Kidney (tissue), 14 donors: Measurements from ENCODE around the gene KIAA0513. TPM values are rescaled to one million over a fixed set of nuclear protein-coding genes. Genes with fewer than 3 reads are reported as not detected.
A peak's percentile ranks its signal among the peaks of the same experiment; 100 is the strongest.

Experiments used
- DNase-seq, 5 donors: peaks; one replicate each; pipeline ENCODE4 v3.0.0-alpha.2; 2013 to 2020
- FAIRE-seq: peaks from 2 replicates; lab custom pipeline; 2012; peaks lifted over from hg19 to GRCh38; lab: Jason Lieb, UNC
- H3K27ac ChIP-seq, 2 donors: one replicate each; pipeline ENCODE4 v1.7.0; 2013; ENCODE audit warnings: low read depth in 2 of 2, low read length in 2 of 2, inconsistent platforms in 1 of 2
- H3K27me3 ChIP-seq: one replicate; pipeline ENCODE4 v1.7.1; 2013; ENCODE audit warnings: low read length, inconsistent platforms; ENCODE audit not compliant: control insufficient read depth, insufficient read depth
- H3K36me3 ChIP-seq, 3 donors: one replicate each; pipeline versions ENCODE4 v1.7.0 to v1.7.1; 2013; ENCODE audit warnings: low read length in 3 of 3, control low read depth in 1 of 3, inconsistent platforms in 1 of 3; ENCODE audit not compliant: insufficient read depth in 3 of 3, control insufficient read depth in 2 of 3
- H3K4me1 ChIP-seq, 3 donors: one replicate each; pipeline versions ENCODE4 v1.7.0 to v1.7.1; 2013; ENCODE audit warnings: low read length in 3 of 3, inconsistent platforms in 1 of 3, low read depth in 1 of 3; ENCODE audit not compliant: control insufficient read depth in 2 of 3, insufficient read depth in 2 of 3
- H3K4me3 ChIP-seq, 3 donors: one replicate each; pipeline versions ENCODE4 v1.7.0 to v1.8.1; 2013; ENCODE audit warnings: low read length in 3 of 3, control low read depth in 1 of 3, inconsistent platforms in 1 of 3
- H3K9ac ChIP-seq, 3 donors: one replicate each; pipeline versions ENCODE4 v1.7.0 to v1.7.1; 2013; ENCODE audit warnings: low read length in 3 of 3, control low read depth in 1 of 3, inconsistent platforms in 1 of 3
- H3K9me3 ChIP-seq, 3 donors: one replicate each; pipeline versions ENCODE4 v1.7.0 to v1.7.1; 2013; ENCODE audit warnings: low read length in 3 of 3, control low read depth in 1 of 3, inconsistent platforms in 1 of 3; ENCODE audit not compliant: control insufficient read depth in 2 of 3, insufficient read depth in 1 of 3
- CTCF ChIP-seq: IDR thresholded peaks from 3 replicates; pipeline ENCODE4 v1.5.1; 2012; ENCODE audit warnings: mild to moderate bottlenecking, moderate library complexity, borderline replicate concordance; ENCODE audit not compliant: insufficient read depth; ENCODE audit errors: extremely low read depth
- intact Hi-C: fragments of 100-400 bp; cut with DNase I; formaldehyde crosslinking; loops from one replicate; pipeline ENCODE4 v1.11.1; 2022
- polyA plus RNA-seq: library from polyadenylated mRNA; stranded (reverse); fragments of 350-450 nt; fragmentation: Illumina TruSeq; extraction: RNeasy Lipid Tissue Mini Kit (QIAGEN cat#74804); gene quantifications from one replicate; pipeline ENCODE4 v1.2.3, GENCODE V29; 2014; ENCODE audit warnings: low read depth, low replicate concordance; ENCODE audit not compliant: insufficient read depth
- total RNA-seq: library from RNA; stranded (reverse); fragmentation: NEBNext Ultra II Directional; extraction: Animal tissue kit (Norgen Biotek cat#: 25700); gene quantifications from one replicate; pipeline ENCODE4 v1.2.1, GENCODE V29; 2021
- donor health status: control.
- donor health status: control.
- donor health status: control.
- donor health status: control.
- donor health status: control.
- donor health status: DM: yes; HTN: yes; CAD: no.
- donor health status: Normal renal cell carcinoma (clear cell type).

KIAA0513 gene
- total and polyA plus RNA-seq, 2 donors from 2014 or later = 2.6 to 19.2 TPM

GRCh38 chr16:84988328-84989080 lies 39.1 kb upstream of the KIAA0513 start:
- no peaks in the 10 kb centered on the region for H3K27me3 ChIP-seq
- DNase-seq (no peak), FAIRE-seq (no peak)
- no peak overlapping the region for H3K9ac ChIP-seq
- no peak for TF ChIP-seq CTCF
- H3K36me3 ChIP-seq = peaks cover 4 to 30% (median 25%) of the 10 kb centered on the region in 3 donors
- no peaks in the 10 kb centered on the region for H3K9me3 ChIP-seq
- H3K4me3 ChIP-seq = no peak overlapping the region
- H3K27ac ChIP-seq = no peak overlapping the region
- peaks cover 0 to 2% (median 0%) of the 10 kb centered on the region in 3 donors for H3K4me1 ChIP-seq
- intact Hi-C loops = no loop called here

GRCh38 chr16:84989749-84990620 lies 37.6 kb upstream of the KIAA0513 start:
- Histone ChIP-seq H3K9me3 (no peaks in the 10 kb centered on the region), H3K27me3 (no peaks in the 10 kb centered on the region), H3K9ac (no peak overlapping the region), H3K27ac (no peak overlapping the region), H3K4me3 (no peak overlapping the region), H3K4me1 (peaks cover 0 to 2% (median 0%) of the 10 kb centered on the region in 3 donors), H3K36me3 (peaks cover 4 to 40% (median 28%) of the 10 kb centered on the region in 3 donors)
- TF ChIP-seq CTCF = no peak
- DNase-seq = peak in 3 of 5 donors; percentile 29 to 32 (median 31)
- FAIRE-seq = no peak
- intact Hi-C loops = no loop called here

GRCh38 chr16:84990782-84991181 lies 36.8 kb upstream of the KIAA0513 start:
- FAIRE-seq (no peak), DNase-seq (peak in 1 of 5 donors; percentile 66)
- Histone ChIP-seq H3K9ac (no peak overlapping the region), H3K4me1 (peaks cover 0 to 3% (median 0%) of the 10 kb centered on the region in 3 donors), H3K27ac (no peak overlapping the region), H3K4me3 (no peak overlapping the region), H3K27me3 (no peaks in the 10 kb centered on the region), H3K9me3 (no peaks in the 10 kb centered on the region), H3K36me3 (peaks cover 4 to 45% (median 28%) of the 10 kb centered on the region in 3 donors)
- intact Hi-C loops = no loop called here
- no peak for TF ChIP-seq CTCF
